Testis (tissue), 3 donors: ENCODE data around the gene IFT22. TPM values are rescaled to one million over a fixed set of nuclear protein-coding genes. Genes with fewer than 3 reads are reported as not detected.
A peak's percentile ranks its signal among the peaks of the same experiment; 100 is the strongest.
"Not testable (repeated sequence)": the region's sequence is repeated elsewhere in the genome, so short reads cannot be mapped to it uniquely, and the experiment has no call there.

Source experiments
- DNase-seq: peaks from one replicate; pipeline ENCODE4 v3.0.0-alpha.2; 2019
- H3K27ac ChIP-seq, 2 donors: fragments of 200-600 bp; sonication (generic); one replicate each; pipeline ENCODE4 v1.5.1; 2019
- H3K27me3 ChIP-seq: fragments of 200-600 bp; sonication (generic); one replicate; pipeline ENCODE4 v1.5.1; 2019
- H3K36me3 ChIP-seq: fragments of 200-600 bp; sonication (generic); one replicate; pipeline ENCODE4 v1.5.1; 2017; ENCODE audit warnings: low read depth; ENCODE audit errors: missing control alignments
- H3K4me1 ChIP-seq: fragments of 200-600 bp; sonication (generic); one replicate; pipeline ENCODE4 v1.5.1; 2019
- H3K4me3 ChIP-seq, 2 donors: fragments of 200-600 bp; sonication (generic); one replicate each; pipeline ENCODE4 v1.5.1; 2017 to 2019
- H3K9me3 ChIP-seq: fragments of 200-600 bp; sonication (generic); one replicate; pipeline ENCODE4 v1.5.1; 2017
- POLR2A ChIP-seq: fragments of 450-650 bp; IDR thresholded peaks from one replicate; pipeline ENCODE4 v1.6.1; 2017; ENCODE audit warnings: antibody characterized with exemption, mild to moderate bottlenecking, moderate library complexity
- WGBS, 2 donors: methylation state at CpG; one replicate each; pipeline ENCODE4 v1.1.5; 2018; 5-methylcytosine and 5-hydroxymethylcytosine counted together
- intact Hi-C: fragments of 100-400 bp; cut with DNase I; formaldehyde crosslinking; loops from one replicate; pipeline ENCODE4 v1.15.1; 2023; ENCODE audit warnings: low total_unique reads
- polyA plus RNA-seq: library from polyadenylated mRNA; stranded (reverse); fragments of 350-450 nt; fragmentation: Illumina TruSeq; extraction: RNeasy Lipid Tissue Mini Kit (QIAGEN cat#74804); gene quantifications from one replicate; pipeline ENCODE4 v1.2.3, GENCODE V29; 2014; ENCODE audit warnings: low read depth, low replicate concordance; ENCODE audit not compliant: insufficient read depth
- small RNA-seq, 2 donors: library from RNA; depleted of rRNA; stranded (forward); fragments of <200 nt; gene quantifications; one replicate each; pipeline ENCODE3, GENCODE V24; 2016
- total RNA-seq, 2 donors: library from RNA; depleted of rRNA; stranded (reverse); fragments of >200 nt; gene quantifications; one replicate each; pipeline ENCODE4 v1.2.3, GENCODE V29; 2016
- TF ChIP-seq, protein P1 (sequence below), 3 experiments: fragments of 450-650 bp in 2 of 3; fragments of 200-600 bp in 1 of 3; sonication (generic) in 1 of 3; IDR thresholded peaks; one replicate each; pipeline ENCODE4 v1.5.1; 2016 to 2019; ENCODE audit warnings: antibody characterized with exemption in 3 of 3, mild to moderate bottlenecking in 2 of 3, moderate library complexity in 1 of 3

IFT22 gene
- total and polyA plus RNA-seq, 3 donors from 2014 or later: 47.4 to 270 (median 94.6) TPM

DNA sequence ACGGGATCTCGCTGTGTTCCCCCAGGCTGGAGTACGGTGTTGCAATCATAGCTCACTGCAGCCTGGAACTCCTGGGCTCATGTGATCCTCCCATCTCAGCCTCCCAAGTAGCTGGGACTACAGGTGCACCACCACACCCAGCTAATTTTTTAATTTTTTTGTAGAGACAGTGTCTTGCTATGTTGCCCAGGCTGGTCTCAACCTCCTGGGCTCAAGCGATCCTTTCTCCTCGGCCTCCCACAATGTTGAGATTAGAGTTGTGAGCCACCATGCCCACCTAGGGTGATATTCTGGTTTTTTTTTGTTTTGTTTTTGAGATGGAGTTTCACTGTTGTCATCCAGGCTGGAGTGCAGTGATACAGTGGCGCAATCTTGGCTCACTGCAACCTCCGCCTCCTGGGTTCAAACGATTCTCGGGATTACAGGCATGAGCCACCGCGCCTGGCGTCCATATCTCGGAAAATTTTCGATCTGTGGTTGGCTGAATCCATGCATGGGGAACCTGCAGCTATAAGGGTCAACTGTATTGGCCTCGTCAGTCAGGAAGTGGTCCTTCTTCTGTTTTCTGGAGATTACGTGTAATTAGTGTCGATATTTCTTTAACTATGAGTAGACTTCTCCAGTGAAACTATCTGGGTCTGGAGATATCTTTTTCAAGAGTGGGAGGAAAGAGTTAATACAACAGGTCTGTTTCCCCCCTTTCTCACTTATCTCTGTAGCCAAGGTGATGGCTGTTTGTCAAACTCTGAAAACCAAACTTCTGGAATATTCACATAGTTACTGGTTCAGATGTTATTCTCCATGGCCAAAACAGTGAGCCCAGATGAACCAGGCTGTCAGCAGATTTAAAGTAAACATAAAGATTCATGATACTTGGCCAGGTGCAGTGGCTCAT lies 55.7 kb downstream of the IFT22 start:
- intact Hi-C loops: no loop called here
- Histone ChIP-seq H3K36me3 (no peaks in the 10 kb centered on the region), H3K27ac (no peak overlapping the region), H3K4me1 (peaks cover 11% of the 10 kb centered on the region), H3K9me3 (no peaks in the 10 kb centered on the region), H3K4me3 (no peak overlapping the region), H3K27me3 (no peaks in the 10 kb centered on the region)
- 71 to 74% methylated on average over 17 of the region's 17 CpGs for WGBS, 2 donors
- no peak for DNase-seq
- no peak for TF ChIP-seq POLR2A
- TF ChIP-seq, protein P1, sequence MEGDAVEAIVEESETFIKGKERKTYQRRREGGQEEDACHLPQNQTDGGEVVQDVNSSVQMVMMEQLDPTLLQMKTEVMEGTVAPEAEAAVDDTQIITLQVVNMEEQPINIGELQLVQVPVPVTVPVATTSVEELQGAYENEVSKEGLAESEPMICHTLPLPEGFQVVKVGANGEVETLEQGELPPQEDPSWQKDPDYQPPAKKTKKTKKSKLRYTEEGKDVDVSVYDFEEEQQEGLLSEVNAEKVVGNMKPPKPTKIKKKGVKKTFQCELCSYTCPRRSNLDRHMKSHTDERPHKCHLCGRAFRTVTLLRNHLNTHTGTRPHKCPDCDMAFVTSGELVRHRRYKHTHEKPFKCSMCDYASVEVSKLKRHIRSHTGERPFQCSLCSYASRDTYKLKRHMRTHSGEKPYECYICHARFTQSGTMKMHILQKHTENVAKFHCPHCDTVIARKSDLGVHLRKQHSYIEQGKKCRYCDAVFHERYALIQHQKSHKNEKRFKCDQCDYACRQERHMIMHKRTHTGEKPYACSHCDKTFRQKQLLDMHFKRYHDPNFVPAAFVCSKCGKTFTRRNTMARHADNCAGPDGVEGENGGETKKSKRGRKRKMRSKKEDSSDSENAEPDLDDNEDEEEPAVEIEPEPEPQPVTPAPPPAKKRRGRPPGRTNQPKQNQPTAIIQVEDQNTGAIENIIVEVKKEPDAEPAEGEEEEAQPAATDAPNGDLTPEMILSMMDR (IDR thresholded peaks at IDR 0.05): no peak

DNA sequence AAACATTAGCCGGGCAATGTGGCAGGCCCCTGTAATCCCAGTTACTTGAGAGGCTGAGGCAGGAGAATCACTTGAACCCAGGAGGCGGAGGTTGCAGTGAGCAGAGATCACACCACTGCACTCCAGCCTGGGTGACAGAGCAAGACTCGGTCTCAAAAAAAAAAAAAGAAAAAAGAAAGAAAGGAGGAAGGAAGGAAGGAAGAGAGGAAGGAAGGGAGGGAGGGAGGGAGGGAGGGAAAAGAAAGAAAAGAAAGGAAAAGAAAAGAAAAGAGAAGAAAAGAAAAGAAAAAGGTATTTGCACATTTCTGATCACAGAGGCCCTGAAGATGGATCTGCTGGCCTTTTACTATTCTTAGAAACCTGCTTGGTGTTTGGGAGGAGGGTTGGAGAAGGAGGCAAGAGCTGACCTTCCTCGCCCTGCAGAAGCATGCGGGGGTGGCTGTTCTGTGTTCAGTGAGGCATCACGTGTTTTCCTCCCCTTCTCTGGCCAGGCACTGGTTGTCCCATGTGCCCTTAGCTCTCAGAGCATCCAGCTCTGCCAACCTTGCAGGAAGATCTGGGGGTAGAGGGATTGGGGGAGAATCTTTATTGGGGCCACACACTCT lies 57.4 kb downstream of the IFT22 start:
- peak; percentile 94 for DNase-seq
- intact Hi-C loops, H3K36me3 ChIP-seq, H3K27me3 ChIP-seq, H3K9me3 ChIP-seq, H3K4me3 ChIP-seq: not testable (repeated sequence)
- Histone ChIP-seq H3K27ac (peak overlapping the region in 1 of 2 donors; percentile 24), H3K4me1 (peaks cover 11% of the 10 kb centered on the region)
- WGBS, 2 donors: 49 to 55% methylated on average over 6 of the region's 6 CpGs

Small RNA genes lying within 50 kb of the gene (small RNA-seq; reads per million reads assigned to genes)
- 0 reads per million in 2 donors for gene RNU6-1104P

Other genes with a start within 250 kb of the IFT22 start
- gene TRIM56, start 236.3 kb downstream of the IFT22 start, total RNA-seq: 10 to 100 TPM; 15.3 to 20.4 TPM
- gene TRIM56, start 236.3 kb downstream of the IFT22 start, polyA plus RNA-seq: 8.7 TPM
- gene SERPINE1, start 194.7 kb downstream of the IFT22 start, total RNA-seq: 1 to 10 TPM; 5.6 to 5.8 TPM
- 7.6 TPM for gene SERPINE1, start 194.7 kb downstream of the IFT22 start, polyA plus RNA-seq
- gene AP1S1, start 167.3 kb downstream of the IFT22 start, total RNA-seq: 10 to 100 TPM; 31.7 to 54.8 TPM
- gene AP1S1, start 167.3 kb downstream of the IFT22 start, polyA plus RNA-seq: 46.3 TPM
- 1 to 10 TPM; 1.2 to 2.3 TPM for gene VGF, start 156.2 kb downstream of the IFT22 start, total RNA-seq
- 0.87 TPM for gene VGF, start 156.2 kb downstream of the IFT22 start, polyA plus RNA-seq
- gene NAT16, start 141.5 kb downstream of the IFT22 start, total RNA-seq: under 1 TPM; 0.31 to 0.50 TPM
- gene NAT16, start 141.5 kb downstream of the IFT22 start, polyA plus RNA-seq: 0.26 TPM
- gene MOGAT3, start 120.8 kb downstream of the IFT22 start, total RNA-seq: not detected
- not detected for gene MOGAT3, start 120.8 kb downstream of the IFT22 start, polyA plus RNA-seq
- 10 to 100 TPM; 36.3 to 45.6 TPM for gene PLOD3, start 104.2 kb downstream of the IFT22 start, total RNA-seq
- 32.1 TPM for gene PLOD3, start 104.2 kb downstream of the IFT22 start, polyA plus RNA-seq
- 10 to 100 TPM; 57.8 to 58.4 TPM for gene ZNHIT1, start 103.6 kb downstream of the IFT22 start, total RNA-seq
- gene ZNHIT1, start 103.6 kb downstream of the IFT22 start, polyA plus RNA-seq: 48.3 TPM
- gene CLDN15, start 84.0 kb downstream of the IFT22 start, total RNA-seq: 10 to 100 TPM; 13.6 to 20.2 TPM
- gene CLDN15, start 84.0 kb downstream of the IFT22 start, polyA plus RNA-seq: 12.1 TPM
- gene FIS1, start 76.7 kb downstream of the IFT22 start, total RNA-seq: 100 to 1,000 TPM; 228 to 273 TPM
- gene FIS1, start 76.7 kb downstream of the IFT22 start, polyA plus RNA-seq: 233 TPM
- gene COL26A1, start 41.1 kb upstream of the IFT22 start, total RNA-seq: 1 to 10 TPM in 1 of 2 donors, under 1 TPM in 1; 0.94 to 1.1 TPM
- 3.1 TPM for gene COL26A1, start 41.1 kb upstream of the IFT22 start, polyA plus RNA-seq